Measurements from ENCODE around the gene SAMD11.
"Not testable (repeated sequence)": the region's sequence is repeated elsewhere in the genome, so short reads cannot be mapped to it uniquely, and the experiment has no call there.

DNA sequence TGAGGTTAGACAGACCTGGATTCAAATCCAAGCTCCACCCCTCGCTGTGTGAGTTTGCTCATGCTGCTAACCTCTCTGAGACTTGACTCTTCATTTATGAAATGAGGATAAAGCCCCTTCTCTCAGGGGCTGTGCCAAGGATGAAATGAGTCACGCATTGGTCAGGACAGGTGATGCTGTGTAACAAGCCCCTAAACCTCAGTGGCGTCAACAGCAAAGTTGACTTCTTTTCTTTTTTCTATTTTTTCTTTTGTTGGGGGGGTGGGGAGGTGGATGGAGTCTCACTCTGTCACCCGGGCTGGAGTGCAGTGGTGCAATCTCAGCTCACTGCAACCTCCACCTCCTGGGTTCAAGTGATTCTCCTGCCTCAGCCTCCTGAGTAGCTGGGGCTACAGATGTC is 33.9 kb upstream of the SAMD11 start:
- TF ChIP-seq POLR2AphosphoS5 (IDR thresholded peaks at IDR 0.05; ENCODE audit: low read depth, low read length); SP4 (IDR thresholded peaks at IDR 0.05; ENCODE audit: low read length); RAD21 (IDR thresholded peaks at IDR 0.05 in 1 of 2, conservative IDR thresholded peaks at IDR 0.05 in 1 of 2; ENCODE audit: low read depth in 2 of 2, low read length in 2 of 2); TAF1 (IDR thresholded peaks at IDR 0.05; ENCODE audit: low read depth, low read length); RFX5 (IDR thresholded peaks at IDR 0.05; ENCODE audit: borderline replicate concordance, low read depth, low read length); KDM4A (IDR thresholded peaks at IDR 0.05; ENCODE audit: low read depth, low read length, severe bottlenecking); CHD2 (IDR thresholded peaks at IDR 0.05; ENCODE audit: low read length); POLR2A (IDR thresholded peaks at IDR 0.05; ENCODE audit: control extremely low read depth in 1 of 2, low read depth in 2 of 2, low read length in 2 of 2); EGR1 (IDR thresholded peaks at IDR 0.05; ENCODE audit: borderline replicate concordance, low read depth, low read length); EZH2 (IDR thresholded peaks at IDR 0.05; ENCODE audit: low read depth, low read length, severe bottlenecking); YY1 (IDR thresholded peaks at IDR 0.05; ENCODE audit: low read depth, low read length): not testable (repeated sequence)
- TF ChIP-seq, protein P1, sequence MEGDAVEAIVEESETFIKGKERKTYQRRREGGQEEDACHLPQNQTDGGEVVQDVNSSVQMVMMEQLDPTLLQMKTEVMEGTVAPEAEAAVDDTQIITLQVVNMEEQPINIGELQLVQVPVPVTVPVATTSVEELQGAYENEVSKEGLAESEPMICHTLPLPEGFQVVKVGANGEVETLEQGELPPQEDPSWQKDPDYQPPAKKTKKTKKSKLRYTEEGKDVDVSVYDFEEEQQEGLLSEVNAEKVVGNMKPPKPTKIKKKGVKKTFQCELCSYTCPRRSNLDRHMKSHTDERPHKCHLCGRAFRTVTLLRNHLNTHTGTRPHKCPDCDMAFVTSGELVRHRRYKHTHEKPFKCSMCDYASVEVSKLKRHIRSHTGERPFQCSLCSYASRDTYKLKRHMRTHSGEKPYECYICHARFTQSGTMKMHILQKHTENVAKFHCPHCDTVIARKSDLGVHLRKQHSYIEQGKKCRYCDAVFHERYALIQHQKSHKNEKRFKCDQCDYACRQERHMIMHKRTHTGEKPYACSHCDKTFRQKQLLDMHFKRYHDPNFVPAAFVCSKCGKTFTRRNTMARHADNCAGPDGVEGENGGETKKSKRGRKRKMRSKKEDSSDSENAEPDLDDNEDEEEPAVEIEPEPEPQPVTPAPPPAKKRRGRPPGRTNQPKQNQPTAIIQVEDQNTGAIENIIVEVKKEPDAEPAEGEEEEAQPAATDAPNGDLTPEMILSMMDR (IDR thresholded peaks at IDR 0.05; ENCODE audit: control extremely low read depth in 1 of 3, insufficient read depth in 1 of 3, low read depth in 1 of 3, low read length in 3 of 3), result not testable (repeated sequence)
- TF ChIP-seq, protein P2, sequence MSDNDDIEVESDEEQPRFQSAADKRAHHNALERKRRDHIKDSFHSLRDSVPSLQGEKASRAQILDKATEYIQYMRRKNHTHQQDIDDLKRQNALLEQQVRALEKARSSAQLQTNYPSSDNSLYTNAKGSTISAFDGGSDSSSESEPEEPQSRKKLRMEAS (IDR thresholded peaks at IDR 0.05), result not testable (repeated sequence)
